ENCODE results near the gene WDR83. TPM values are rescaled to one million over a fixed set of nuclear protein-coding genes. Genes with fewer than 3 reads are reported as not detected.

The WDR83 gene
- total RNA-seq, 1 donor: 7.3 TPM

- DNase-seq (ENCODE audit: low read depth): no peak
- H3K4me3 ChIP-seq (ENCODE audit: low read depth, low read length): no peak overlapping the region
- TF ChIP-seq CTCF (IDR thresholded peaks at IDR 0.05; ENCODE audit: insufficient read depth, low read depth, low read length): no peak
Measured at GRCh38 chr19:12667731-12668302, 1.2 kb downstream of the WDR83 start.

- TF ChIP-seq CTCF (IDR thresholded peaks at IDR 0.05; ENCODE audit: insufficient read depth, low read depth, low read length): no peak
- peak overlapping the region; percentile 89 for H3K4me3 ChIP-seq (ENCODE audit: low read depth, low read length)
- no peak for DNase-seq (ENCODE audit: low read depth)
Measured at GRCh38 chr19:12668346-12668745, 1.7 kb downstream of the WDR83 start.

GRCh38 chr19:12668932-12669269 is 2.3 kb downstream of the WDR83 start:
- H3K4me3 ChIP-seq (ENCODE audit: low read depth, low read length): peak overlapping the region; percentile 89
- TF ChIP-seq CTCF (IDR thresholded peaks at IDR 0.05; ENCODE audit: insufficient read depth, low read depth, low read length): no peak
- peak; percentile 68 for DNase-seq (ENCODE audit: low read depth)

- DNase-seq (ENCODE audit: low read depth): peak; percentile 91
- TF ChIP-seq CTCF (IDR thresholded peaks at IDR 0.05; ENCODE audit: insufficient read depth, low read depth, low read length): peak; percentile 7
- peak overlapping the region; percentile 89 for H3K4me3 ChIP-seq (ENCODE audit: low read depth, low read length)
Measured at GRCh38 chr19:12669270-12670158, 2.9 kb downstream of the WDR83 start.

GRCh38 chr19:12670159-12670928 is 3.7 kb downstream of the WDR83 start:
- TF ChIP-seq CTCF (IDR thresholded peaks at IDR 0.05; ENCODE audit: insufficient read depth, low read depth, low read length): no peak
- peak overlapping the region; percentile 89 for H3K4me3 ChIP-seq (ENCODE audit: low read depth, low read length)
- DNase-seq (ENCODE audit: low read depth): no peak

GRCh38 chr19:12672744-12673143 is 6.1 kb downstream of the WDR83 start:
- no peak for TF ChIP-seq CTCF (IDR thresholded peaks at IDR 0.05; ENCODE audit: insufficient read depth, low read depth, low read length)
- DNase-seq (ENCODE audit: low read depth): no peak
- H3K4me3 ChIP-seq (ENCODE audit: low read depth, low read length): no peak overlapping the region

Measured in fibroblast of villous mesenchyme (primary cell).